Measurements from ENCODE around the gene NEK4.

GRCh38 chr3:52786330-52787215 lies 15.8 kb upstream of the NEK4 start:
- TF ChIP-seq CTCF (IDR thresholded peaks at IDR 0.05) (no peak), POLR2A (IDR thresholded peaks at IDR 0.05) (no peak)
